Thyroid gland (tissue), 4 donors: ENCODE measurements around the gene IL17RD. TPM values are rescaled to one million over a fixed set of nuclear protein-coding genes. Genes with fewer than 3 reads are reported as not detected.
A peak's percentile ranks its signal among the peaks of the same experiment; 100 is the strongest.

Experiments used
- DNase-seq, 2 donors: peaks; one replicate each; pipeline ENCODE4 v3.0.0-alpha.2; 2019
- H3K27ac ChIP-seq, 3 donors: fragments of 200-600 bp; sonication (generic); 1 replicate in 2 of 3; 2 replicates in 1 of 3; pipeline ENCODE4 v1.5.1; 2016 to 2019; ENCODE audit warnings: mild to moderate bottlenecking in 1 of 3, moderate library complexity in 1 of 3
- H3K27me3 ChIP-seq: fragments of 200-600 bp; sonication (generic); one replicate; pipeline ENCODE4 v1.5.1; 2019
- H3K36me3 ChIP-seq, 2 donors: fragments of 200-600 bp; sonication (generic); one replicate each; pipeline ENCODE4 v1.5.1; 2016 to 2019
- H3K4me1 ChIP-seq, 2 donors: fragments of 200-600 bp; sonication (generic); one replicate each; pipeline ENCODE4 v1.5.1; 2017 to 2019
- H3K4me3 ChIP-seq, 3 donors: fragments of 200-600 bp; sonication (generic); replicated peaks in 1 of 3; 1 replicate in 2 of 3; 2 replicates in 1 of 3; pipeline ENCODE4 v1.5.1; 2016; ENCODE audit warnings: mild to moderate bottlenecking in 1 of 3
- H3K9me3 ChIP-seq: fragments of 200-600 bp; sonication (generic); one replicate; pipeline ENCODE4 v1.5.1; 2017
- POLR2A ChIP-seq, 2 donors: fragments of 450-650 bp; IDR thresholded peaks; one replicate each; pipeline ENCODE4 v1.6.1; 2017; ENCODE audit warnings: antibody characterized with exemption in 2 of 2, mild to moderate bottlenecking in 2 of 2, moderate library complexity in 1 of 2
- WGBS, 2 donors: methylation state at CpG; one replicate each; pipeline ENCODE4 v1.1.5; 2017; 5-methylcytosine and 5-hydroxymethylcytosine counted together
- intact Hi-C: fragments of 100-400 bp; cut with DNase I; formaldehyde crosslinking; loops from one replicate; pipeline ENCODE4 v1.15.1; 2023
- total RNA-seq, 4 donors: library from RNA; depleted of rRNA; stranded (reverse); fragments of >200 nt; gene quantifications; one replicate each; pipeline ENCODE4 v1.2.3, GENCODE V29; 2016
- TF ChIP-seq, protein P1 (sequence below), 6 experiments: fragments of 200-600 bp in 3 of 6; fragments of 450-650 bp in 3 of 6; sonication (generic) in 3 of 6; IDR thresholded peaks; one replicate each; pipeline ENCODE4 v1.5.1; 2016 to 2019; ENCODE audit warnings: antibody characterized with exemption in 6 of 6, mild to moderate bottlenecking in 2 of 6, inconsistent platforms in 1 of 6, moderate library complexity in 1 of 6

IL17RD gene
- total RNA-seq, 4 donors from 2014 or later: 0.59 to 2.6 (median 1.4) TPM

DNA sequence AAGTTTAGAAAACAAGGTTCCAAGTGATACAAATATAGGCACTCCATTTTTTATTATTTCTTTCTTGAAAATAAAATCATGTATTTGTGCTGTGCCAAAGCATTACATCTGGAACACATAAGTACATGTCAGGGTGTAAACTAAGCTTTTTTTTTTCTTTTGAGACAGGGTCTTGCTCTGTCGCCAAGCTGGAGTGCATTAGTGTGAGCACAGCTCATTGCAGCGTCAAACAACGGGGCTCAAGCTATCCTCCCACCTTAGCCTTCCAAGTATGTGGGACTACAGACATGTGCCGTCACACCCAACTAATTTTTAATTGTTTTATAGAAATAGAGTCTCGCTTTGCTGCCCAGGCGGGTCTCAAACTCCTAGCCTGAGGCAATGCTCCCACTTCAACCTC lies 95.7 kb downstream of the IL17RD start:
- peak; percentile 48 to 62 for DNase-seq
- no peak for TF ChIP-seq POLR2A (IDR thresholded peaks at IDR 0.05)
- TF ChIP-seq, protein P1, sequence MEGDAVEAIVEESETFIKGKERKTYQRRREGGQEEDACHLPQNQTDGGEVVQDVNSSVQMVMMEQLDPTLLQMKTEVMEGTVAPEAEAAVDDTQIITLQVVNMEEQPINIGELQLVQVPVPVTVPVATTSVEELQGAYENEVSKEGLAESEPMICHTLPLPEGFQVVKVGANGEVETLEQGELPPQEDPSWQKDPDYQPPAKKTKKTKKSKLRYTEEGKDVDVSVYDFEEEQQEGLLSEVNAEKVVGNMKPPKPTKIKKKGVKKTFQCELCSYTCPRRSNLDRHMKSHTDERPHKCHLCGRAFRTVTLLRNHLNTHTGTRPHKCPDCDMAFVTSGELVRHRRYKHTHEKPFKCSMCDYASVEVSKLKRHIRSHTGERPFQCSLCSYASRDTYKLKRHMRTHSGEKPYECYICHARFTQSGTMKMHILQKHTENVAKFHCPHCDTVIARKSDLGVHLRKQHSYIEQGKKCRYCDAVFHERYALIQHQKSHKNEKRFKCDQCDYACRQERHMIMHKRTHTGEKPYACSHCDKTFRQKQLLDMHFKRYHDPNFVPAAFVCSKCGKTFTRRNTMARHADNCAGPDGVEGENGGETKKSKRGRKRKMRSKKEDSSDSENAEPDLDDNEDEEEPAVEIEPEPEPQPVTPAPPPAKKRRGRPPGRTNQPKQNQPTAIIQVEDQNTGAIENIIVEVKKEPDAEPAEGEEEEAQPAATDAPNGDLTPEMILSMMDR (IDR thresholded peaks at IDR 0.05): no peak
- WGBS, 2 donors: 38 to 54% methylated on average over 5 to 6 of the region's 6 CpGs
- H3K27me3 ChIP-seq: no peaks in the 10 kb centered on the region
- H3K36me3 ChIP-seq: no peaks in the 10 kb centered on the region
- H3K4me1 ChIP-seq: peaks cover 16 to 26% of the 10 kb centered on the region in 2 donors
- intact Hi-C loops: no loop called here
- H3K4me3 ChIP-seq: no peak overlapping the region
- no peaks in the 10 kb centered on the region for H3K9me3 ChIP-seq
- peak overlapping the region; percentile 52 to 74 (median 54) for H3K27ac ChIP-seq

DNA sequence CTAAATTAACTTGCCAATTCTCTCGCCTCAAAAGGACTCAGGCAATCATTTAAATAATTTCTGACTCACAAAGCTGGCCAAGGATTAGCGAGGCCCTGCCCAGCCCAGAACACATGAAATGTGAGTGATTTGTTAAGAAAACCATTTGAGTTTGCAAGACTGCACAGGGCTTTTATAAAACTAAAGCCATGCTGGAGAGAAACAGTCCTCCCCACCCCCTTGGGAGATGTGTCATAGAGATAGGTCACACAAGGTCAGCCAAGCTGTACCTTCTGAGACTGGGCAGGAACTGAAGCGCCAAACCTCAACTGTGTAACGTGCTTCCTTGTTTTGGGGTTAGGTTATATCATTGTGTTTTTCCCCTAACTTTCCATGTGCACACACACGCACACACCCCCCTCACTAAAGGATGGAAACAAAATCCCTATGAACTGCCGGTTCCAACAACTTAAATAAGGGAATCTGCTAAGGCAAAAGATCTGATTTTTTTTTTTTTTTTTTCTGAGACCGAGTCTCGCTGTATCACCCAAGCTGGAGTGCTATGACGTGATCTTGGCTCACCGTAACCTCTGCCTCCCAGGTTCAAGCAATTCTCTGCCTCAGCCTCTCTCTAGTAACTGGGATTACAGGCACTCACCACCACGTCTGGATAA lies 96.6 kb downstream of the IL17RD start:
- Histone ChIP-seq H3K4me1 (peaks cover 16 to 31% of the 10 kb centered on the region in 2 donors), H3K9me3 (no peaks in the 10 kb centered on the region), H3K4me3 (no peak overlapping the region), H3K27me3 (no peaks in the 10 kb centered on the region), H3K36me3 (no peaks in the 10 kb centered on the region), H3K27ac (peak overlapping the region; percentile 52 to 74 (median 54))
- WGBS, 2 donors: 38 to 39% methylated on average over 11 of the region's 11 CpGs
- no peak for TF ChIP-seq POLR2A (IDR thresholded peaks at IDR 0.05)
- TF ChIP-seq, protein P1 (IDR thresholded peaks at IDR 0.05): no peak
- intact Hi-C loops: no loop called here
- DNase-seq: peak; percentile 78 to 80

DNA sequence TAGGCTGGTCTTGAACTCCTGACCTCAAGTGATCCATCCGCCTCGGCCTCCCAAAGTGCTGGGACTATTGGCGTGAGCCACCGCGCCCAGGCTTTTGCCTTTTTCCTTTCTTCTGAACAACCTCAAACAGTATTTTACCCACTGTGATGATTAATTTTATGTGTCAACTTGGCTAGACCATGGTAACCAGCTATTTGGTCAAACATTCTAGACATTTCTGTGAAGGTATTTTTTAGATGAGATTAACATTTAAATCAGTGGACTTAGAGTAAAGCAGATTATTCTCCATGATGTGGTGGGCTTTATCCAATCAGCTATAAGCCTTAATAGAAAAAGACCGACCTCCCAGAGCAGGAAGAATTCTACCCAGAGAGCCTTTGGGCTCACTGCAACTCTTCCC lies 98.7 kb downstream of the IL17RD start:
- H3K4me1 ChIP-seq: peaks cover 28 to 51% of the 10 kb centered on the region in 2 donors
- intact Hi-C loops: no loop called here
- DNase-seq: no peak
- H3K27me3 ChIP-seq: no peaks in the 10 kb centered on the region
- H3K27ac ChIP-seq: no peak overlapping the region
- no peaks in the 10 kb centered on the region for H3K36me3 ChIP-seq
- H3K4me3 ChIP-seq: no peak overlapping the region
- 97 to 98% methylated on average over 6 of the region's 6 CpGs for WGBS, 2 donors
- no peaks in the 10 kb centered on the region for H3K9me3 ChIP-seq
- TF ChIP-seq, protein P1 (IDR thresholded peaks at IDR 0.05): no peak
- no peak for TF ChIP-seq POLR2A (IDR thresholded peaks at IDR 0.05)

DNA sequence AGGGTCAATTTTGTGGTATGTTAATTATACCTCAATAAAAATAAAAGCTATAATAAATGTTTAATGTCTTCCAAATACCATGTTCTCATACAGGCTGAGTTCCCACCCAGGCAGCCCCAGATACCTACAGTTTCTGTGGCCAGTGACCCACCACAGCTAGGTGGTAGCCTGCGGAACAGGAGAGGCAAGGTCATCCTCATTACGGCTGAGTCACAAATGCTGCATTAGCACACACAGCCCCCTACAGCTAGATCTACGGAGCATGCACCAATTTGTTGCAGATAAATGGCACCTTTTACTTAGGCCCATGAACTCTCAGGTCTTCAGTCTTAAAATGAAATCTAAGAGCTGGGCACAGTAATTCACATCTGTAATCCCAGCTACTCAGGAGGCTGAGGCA lies 99.6 kb downstream of the IL17RD start:
- TF ChIP-seq, protein P1 (IDR thresholded peaks at IDR 0.05): no peak
- TF ChIP-seq POLR2A (IDR thresholded peaks at IDR 0.05): no peak
- intact Hi-C loops: no loop called here
- H3K4me1 ChIP-seq: peaks cover 29 to 52% of the 10 kb centered on the region in 2 donors
- 98 to 100% methylated on average over 3 of the region's 3 CpGs for WGBS, 2 donors
- H3K4me3 ChIP-seq: no peak overlapping the region
- H3K27ac ChIP-seq: no peak overlapping the region
- no peaks in the 10 kb centered on the region for H3K9me3 ChIP-seq
- no peak for DNase-seq
- H3K36me3 ChIP-seq: no peaks in the 10 kb centered on the region
- no peaks in the 10 kb centered on the region for H3K27me3 ChIP-seq

DNA sequence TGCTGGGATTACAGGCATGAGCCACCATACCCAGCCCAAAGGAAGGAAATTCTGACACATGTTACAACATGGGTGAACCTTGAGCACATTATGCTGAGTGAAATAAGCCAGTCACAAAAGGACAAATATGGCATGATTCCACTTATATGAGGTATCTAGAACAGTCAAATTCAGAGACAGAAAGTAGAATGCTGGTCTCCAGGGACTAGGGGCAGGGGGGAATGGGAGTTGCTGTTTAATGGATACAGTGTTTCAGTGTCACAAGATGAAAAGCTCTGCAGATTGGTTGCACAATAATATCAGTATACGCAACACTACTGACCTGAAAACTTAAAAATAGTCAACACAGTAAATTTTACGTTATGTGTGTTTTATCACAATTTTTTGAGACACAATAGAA lies 100.6 kb downstream of the IL17RD start:
- H3K27ac ChIP-seq: no peak overlapping the region
- H3K36me3 ChIP-seq: no peaks in the 10 kb centered on the region
- no peak overlapping the region for H3K4me3 ChIP-seq
- intact Hi-C loops: no loop called here
- peaks cover 28 to 51% of the 10 kb centered on the region in 2 donors for H3K4me1 ChIP-seq
- 94% methylated on average over 2 of the region's 2 CpGs for WGBS, 2 donors
- TF ChIP-seq POLR2A (IDR thresholded peaks at IDR 0.05): no peak
- TF ChIP-seq, protein P1 (IDR thresholded peaks at IDR 0.05): no peak
- no peaks in the 10 kb centered on the region for H3K9me3 ChIP-seq
- H3K27me3 ChIP-seq: no peaks in the 10 kb centered on the region
- no peak for DNase-seq
